WTC11 (cell line): ENCODE results near the gene ATP13A2. TPM values are rescaled to one million over a fixed set of nuclear protein-coding genes. Genes with fewer than 3 reads are reported as not detected.
A peak's percentile ranks its signal among the peaks of the same experiment; 100 is the strongest.

Experiments
- ATAC-seq: fragments of 200-7000 bp; cut with Tn5 transposase; 2 replicates; pipeline ENCODE4 v1.10.0; 2021; ENCODE audit warnings: mild to moderate bottlenecking, moderate library complexity
- Bru-seq: library from RNA; stranded (reverse); fragments of 400-500 nt; gene quantifications from one replicate; lab custom pipeline; 2021; lab: Mats Ljungman, UMichigan
- CTCF ChIA-PET: fragments of 300-600 bp; sonication (Branson Sonifier 250); formaldehyde crosslinking; loops from one replicate; lab custom pipeline; 2021; ENCODE audit warnings: antibody characterized with exemption; lab: Charles Lee
- POLR2A ChIA-PET: fragments of 350-600 bp; sonication (Branson Sonifier 250); formaldehyde crosslinking; loops from one replicate; lab custom pipeline; 2021; ENCODE audit warnings: antibody characterized with exemption; lab: Charles Lee
- DNase-seq: peaks from one replicate; pipeline ENCODE4 v3.0.0; 2021; ENCODE audit warnings: low spot score
- H3K27ac Mint-ChIP-seq: 2 replicates; pipeline ENCODE4 v1.8.0; 2021; ENCODE audit warnings: mixed read lengths
- H3K27me3 Mint-ChIP-seq: 2 replicates; pipeline ENCODE4 v1.8.0; 2021; ENCODE audit warnings: low read depth, mild to moderate bottlenecking, moderate library complexity, mixed read lengths
- H3K36me3 Mint-ChIP-seq: 2 replicates; pipeline ENCODE4 v1.8.0; 2021; ENCODE audit warnings: mixed read lengths
- H3K4me1 Mint-ChIP-seq: 2 replicates; pipeline ENCODE4 v1.8.0; 2022; ENCODE audit warnings: mixed read lengths
- H3K4me3 Mint-ChIP-seq: 2 replicates; pipeline ENCODE4 v1.8.0; 2021; ENCODE audit warnings: mild to moderate bottlenecking, moderate library complexity, mixed read lengths
- H3K9me3 Mint-ChIP-seq: 2 replicates; pipeline ENCODE4 v1.8.0; 2021; ENCODE audit warnings: mixed read lengths
- CREB1 ChIP-seq: sonication (generic); formaldehyde crosslinking; IDR thresholded peaks from 2 replicates; pipeline ENCODE4 v1.8.0; 2023; ENCODE audit warnings: mild to moderate bottlenecking, missing genetic modification reagents
- CREM ChIP-seq: sonication (generic); formaldehyde crosslinking; IDR thresholded peaks from 2 replicates; pipeline ENCODE4 v1.8.1; 2022; ENCODE audit warnings: mild to moderate bottlenecking, missing genetic modification reagents, moderate library complexity
- FOXK1 ChIP-seq: sonication (generic); formaldehyde crosslinking; IDR thresholded peaks from 2 replicates; pipeline ENCODE4 v1.8.0; 2022; ENCODE audit warnings: mild to moderate bottlenecking, moderate library complexity, missing genetic modification reagents
- MYBL2 ChIP-seq: sonication (generic); formaldehyde crosslinking; IDR thresholded peaks from 2 replicates; pipeline ENCODE4 v1.8.1; 2023; ENCODE audit warnings: mild to moderate bottlenecking, moderate library complexity, missing genetic modification reagents
- NR3C1 ChIP-seq: sonication (generic); formaldehyde crosslinking; conservative IDR thresholded peaks from 2 replicates; pipeline ENCODE4 v1.8.1; 2023; ENCODE audit warnings: low read depth, mild to moderate bottlenecking, missing genetic modification reagents
- PRDM15 ChIP-seq: sonication (generic); formaldehyde crosslinking; IDR thresholded peaks from 2 replicates; pipeline ENCODE4 v1.8.0; 2022; ENCODE audit warnings: missing genetic modification reagents
- SMAD4 ChIP-seq: sonication (generic); formaldehyde crosslinking; IDR thresholded peaks from 2 replicates; pipeline ENCODE4 v1.8.0; 2022; ENCODE audit warnings: mild to moderate bottlenecking, missing genetic modification reagents
- long read RNA-seq, 3 experiments: library from RNA in 1 of 3; library from capped mRNA in 1 of 3; library from polyadenylated mRNA in 1 of 3; unstranded in 2 of 3; stranded (forward) in 1 of 3; transcript quantifications; one replicate each; pipeline ENCODE4 v2.0.0, GENCODE V29; 2021
- total RNA-seq: library from RNA; stranded (reverse); gene quantifications from 3 replicates; pipeline ENCODE4 v1.2.3, GENCODE V29; 2021
- TF ChIP-seq, protein P1 (sequence below): fragments of 250-450 bp; sonication (Bioruptor Pico); IDR thresholded peaks from 2 replicates; pipeline ENCODE4 v1.9.0; 2021; ENCODE audit warnings: moderate library complexity, mild to moderate bottlenecking, inconsistent platforms, borderline replicate concordance
- TF ChIP-seq, protein P2 (sequence below): sonication (generic); formaldehyde crosslinking; IDR thresholded peaks from 2 replicates; pipeline ENCODE4 v1.8.1; 2022; ENCODE audit warnings: mild to moderate bottlenecking, moderate library complexity, missing genetic modification reagents
- TF ChIP-seq, protein P3 (sequence below): sonication (generic); formaldehyde crosslinking; IDR thresholded peaks from 2 replicates; pipeline ENCODE4 v1.8.1; 2023; ENCODE audit warnings: mild to moderate bottlenecking, missing genetic modification reagents, borderline replicate concordance
- TF ChIP-seq, protein P4 (sequence below): sonication (generic); formaldehyde crosslinking; IDR thresholded peaks from 2 replicates; pipeline ENCODE4 v1.8.0; 2022; ENCODE audit warnings: mild to moderate bottlenecking, missing genetic modification reagents
- TF ChIP-seq, protein P5 (sequence below): sonication (generic); formaldehyde crosslinking; conservative IDR thresholded peaks from 2 replicates; pipeline ENCODE4 v1.8.1; 2023; ENCODE audit warnings: mild to moderate bottlenecking, low read depth, missing genetic modification reagents, moderate library complexity

ATP13A2 gene, protein sequence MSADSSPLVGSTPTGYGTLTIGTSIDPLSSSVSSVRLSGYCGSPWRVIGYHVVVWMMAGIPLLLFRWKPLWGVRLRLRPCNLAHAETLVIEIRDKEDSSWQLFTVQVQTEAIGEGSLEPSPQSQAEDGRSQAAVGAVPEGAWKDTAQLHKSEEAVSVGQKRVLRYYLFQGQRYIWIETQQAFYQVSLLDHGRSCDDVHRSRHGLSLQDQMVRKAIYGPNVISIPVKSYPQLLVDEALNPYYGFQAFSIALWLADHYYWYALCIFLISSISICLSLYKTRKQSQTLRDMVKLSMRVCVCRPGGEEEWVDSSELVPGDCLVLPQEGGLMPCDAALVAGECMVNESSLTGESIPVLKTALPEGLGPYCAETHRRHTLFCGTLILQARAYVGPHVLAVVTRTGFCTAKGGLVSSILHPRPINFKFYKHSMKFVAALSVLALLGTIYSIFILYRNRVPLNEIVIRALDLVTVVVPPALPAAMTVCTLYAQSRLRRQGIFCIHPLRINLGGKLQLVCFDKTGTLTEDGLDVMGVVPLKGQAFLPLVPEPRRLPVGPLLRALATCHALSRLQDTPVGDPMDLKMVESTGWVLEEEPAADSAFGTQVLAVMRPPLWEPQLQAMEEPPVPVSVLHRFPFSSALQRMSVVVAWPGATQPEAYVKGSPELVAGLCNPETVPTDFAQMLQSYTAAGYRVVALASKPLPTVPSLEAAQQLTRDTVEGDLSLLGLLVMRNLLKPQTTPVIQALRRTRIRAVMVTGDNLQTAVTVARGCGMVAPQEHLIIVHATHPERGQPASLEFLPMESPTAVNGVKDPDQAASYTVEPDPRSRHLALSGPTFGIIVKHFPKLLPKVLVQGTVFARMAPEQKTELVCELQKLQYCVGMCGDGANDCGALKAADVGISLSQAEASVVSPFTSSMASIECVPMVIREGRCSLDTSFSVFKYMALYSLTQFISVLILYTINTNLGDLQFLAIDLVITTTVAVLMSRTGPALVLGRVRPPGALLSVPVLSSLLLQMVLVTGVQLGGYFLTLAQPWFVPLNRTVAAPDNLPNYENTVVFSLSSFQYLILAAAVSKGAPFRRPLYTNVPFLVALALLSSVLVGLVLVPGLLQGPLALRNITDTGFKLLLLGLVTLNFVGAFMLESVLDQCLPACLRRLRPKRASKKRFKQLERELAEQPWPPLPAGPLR
- total RNA-seq (84.8 to 95.9 TPM (median 93.1 TPM) in 3 replicates), Bru-seq, nascent RNA (percentile 49 among the genes with signal in this experiment)
- long read RNA-seq, experiment 1, transcript ATP13A2-203 (29 exons, 3,981 nt) = major isoform, 93 of 426 reads
- long read RNA-seq, experiment 1, transcript ATP13A2-201 (29 exons, 3,840 nt) = minor isoform, 90 of 426 reads
- long read RNA-seq, experiment 1, partial matches to known transcripts = 72 of 426 reads
- long read RNA-seq, experiment 1, other reads (novel, unspliced or antisense) = 171 of 426 reads
- long read RNA-seq, experiment 2, transcript ATP13A2-203 (29 exons, 3,981 nt) = major isoform, 5 of 101 reads
- long read RNA-seq, experiment 2, partial matches to known transcripts = 47 of 101 reads
- long read RNA-seq, experiment 2, other reads (novel, unspliced or antisense) = 47 of 101 reads
- long read RNA-seq, experiment 3, partial matches to known transcripts = 2 of 4 reads
- long read RNA-seq, experiment 3, other reads (novel, unspliced or antisense) = 2 of 4 reads

GRCh38 chr1:17011439-17012307 lies at the start of gene ATP13A2:
Gene ATP13A2 (minus strand): TSS chr1:17011928. CDS start chr1:17011738, 190 bp downstream.
- no peaks in the 10 kb centered on the region for H3K9me3 Mint-ChIP-seq
- peak within 1 kb of the TSS; percentile 84 for H3K27ac Mint-ChIP-seq
- peak; percentile 94 for DNase-seq
- H3K4me3 Mint-ChIP-seq = peak within 1 kb of the TSS; percentile 85
- no peaks in the 10 kb centered on the region for H3K27me3 Mint-ChIP-seq
- CTCF ChIA-PET = interaction anchor here (0.6 to 3.2 kb wide), 7 partner anchors 12 to 212 kb away, joined by 3 to 19 read pairs (median 4); no protein-coding TSS in a partner anchor
- POLR2A ChIA-PET = interaction anchor here (1.0 kb wide), 1 partner anchor 17 kb away, joined by 3 read pairs; no protein-coding TSS in a partner anchor
- H3K4me1 Mint-ChIP-seq = peaks cover 73% of the 10 kb centered on the region
- peak; percentile 85 for ATAC-seq
- H3K36me3 Mint-ChIP-seq = no peaks in the 10 kb centered on the region
- TF ChIP-seq MYBL2 (CRISPR knock-in tag) (0 out of 2 replicates have a peak, but pooled peaks have one; percentile 19), PRDM15 (CRISPR knock-in tag) (peak; percentile 98), FOXK1 (CRISPR knock-in tag) (peak; percentile 50; the same call in 1 of the 2 replicates), CREB1 (CRISPR knock-in tag) (no peak), SMAD4 (CRISPR knock-in tag) (no peak), CREM (CRISPR knock-in tag) (0 out of 2 replicates have a peak, but pooled peaks have one; percentile 26), NR3C1 (CRISPR knock-in tag) (no peak)
- TF ChIP-seq, protein P1, sequence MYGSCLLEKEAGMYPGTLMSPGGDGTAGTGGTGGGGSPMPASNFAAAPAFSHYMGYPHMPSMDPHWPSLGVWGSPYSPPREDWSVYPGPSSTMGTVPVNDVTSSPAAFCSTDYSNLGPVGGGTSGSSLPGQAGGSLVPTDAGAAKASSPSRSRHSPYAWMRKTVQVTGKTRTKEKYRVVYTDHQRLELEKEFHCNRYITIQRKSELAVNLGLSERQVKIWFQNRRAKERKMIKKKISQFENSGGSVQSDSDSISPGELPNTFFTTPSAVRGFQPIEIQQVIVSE (CRISPR knock-in tag) = no peak
- TF ChIP-seq, protein P2, sequence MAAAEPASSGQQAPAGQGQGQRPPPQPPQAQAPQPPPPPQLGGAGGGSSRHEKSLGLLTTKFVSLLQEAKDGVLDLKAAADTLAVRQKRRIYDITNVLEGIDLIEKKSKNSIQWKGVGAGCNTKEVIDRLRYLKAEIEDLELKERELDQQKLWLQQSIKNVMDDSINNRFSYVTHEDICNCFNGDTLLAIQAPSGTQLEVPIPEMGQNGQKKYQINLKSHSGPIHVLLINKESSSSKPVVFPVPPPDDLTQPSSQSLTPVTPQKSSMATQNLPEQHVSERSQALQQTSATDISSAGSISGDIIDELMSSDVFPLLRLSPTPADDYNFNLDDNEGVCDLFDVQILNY (CRISPR knock-in tag) = peak; percentile 76
- TF ChIP-seq, protein P3, sequence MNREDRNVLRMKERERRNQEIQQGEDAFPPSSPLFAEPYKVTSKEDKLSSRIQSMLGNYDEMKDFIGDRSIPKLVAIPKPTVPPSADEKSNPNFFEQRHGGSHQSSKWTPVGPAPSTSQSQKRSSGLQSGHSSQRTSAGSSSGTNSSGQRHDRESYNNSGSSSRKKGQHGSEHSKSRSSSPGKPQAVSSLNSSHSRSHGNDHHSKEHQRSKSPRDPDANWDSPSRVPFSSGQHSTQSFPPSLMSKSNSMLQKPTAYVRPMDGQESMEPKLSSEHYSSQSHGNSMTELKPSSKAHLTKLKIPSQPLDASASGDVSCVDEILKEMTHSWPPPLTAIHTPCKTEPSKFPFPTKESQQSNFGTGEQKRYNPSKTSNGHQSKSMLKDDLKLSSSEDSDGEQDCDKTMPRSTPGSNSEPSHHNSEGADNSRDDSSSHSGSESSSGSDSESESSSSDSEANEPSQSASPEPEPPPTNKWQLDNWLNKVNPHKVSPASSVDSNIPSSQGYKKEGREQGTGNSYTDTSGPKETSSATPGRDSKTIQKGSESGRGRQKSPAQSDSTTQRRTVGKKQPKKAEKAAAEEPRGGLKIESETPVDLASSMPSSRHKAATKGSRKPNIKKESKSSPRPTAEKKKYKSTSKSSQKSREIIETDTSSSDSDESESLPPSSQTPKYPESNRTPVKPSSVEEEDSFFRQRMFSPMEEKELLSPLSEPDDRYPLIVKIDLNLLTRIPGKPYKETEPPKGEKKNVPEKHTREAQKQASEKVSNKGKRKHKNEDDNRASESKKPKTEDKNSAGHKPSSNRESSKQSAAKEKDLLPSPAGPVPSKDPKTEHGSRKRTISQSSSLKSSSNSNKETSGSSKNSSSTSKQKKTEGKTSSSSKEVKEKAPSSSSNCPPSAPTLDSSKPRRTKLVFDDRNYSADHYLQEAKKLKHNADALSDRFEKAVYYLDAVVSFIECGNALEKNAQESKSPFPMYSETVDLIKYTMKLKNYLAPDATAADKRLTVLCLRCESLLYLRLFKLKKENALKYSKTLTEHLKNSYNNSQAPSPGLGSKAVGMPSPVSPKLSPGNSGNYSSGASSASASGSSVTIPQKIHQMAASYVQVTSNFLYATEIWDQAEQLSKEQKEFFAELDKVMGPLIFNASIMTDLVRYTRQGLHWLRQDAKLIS (CRISPR knock-in tag) = no peak
- TF ChIP-seq, protein P4, sequence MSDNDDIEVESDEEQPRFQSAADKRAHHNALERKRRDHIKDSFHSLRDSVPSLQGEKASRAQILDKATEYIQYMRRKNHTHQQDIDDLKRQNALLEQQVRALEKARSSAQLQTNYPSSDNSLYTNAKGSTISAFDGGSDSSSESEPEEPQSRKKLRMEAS (CRISPR knock-in tag) = peak; percentile 50; the same call in 1 of the 2 replicates
- TF ChIP-seq, protein P5, sequence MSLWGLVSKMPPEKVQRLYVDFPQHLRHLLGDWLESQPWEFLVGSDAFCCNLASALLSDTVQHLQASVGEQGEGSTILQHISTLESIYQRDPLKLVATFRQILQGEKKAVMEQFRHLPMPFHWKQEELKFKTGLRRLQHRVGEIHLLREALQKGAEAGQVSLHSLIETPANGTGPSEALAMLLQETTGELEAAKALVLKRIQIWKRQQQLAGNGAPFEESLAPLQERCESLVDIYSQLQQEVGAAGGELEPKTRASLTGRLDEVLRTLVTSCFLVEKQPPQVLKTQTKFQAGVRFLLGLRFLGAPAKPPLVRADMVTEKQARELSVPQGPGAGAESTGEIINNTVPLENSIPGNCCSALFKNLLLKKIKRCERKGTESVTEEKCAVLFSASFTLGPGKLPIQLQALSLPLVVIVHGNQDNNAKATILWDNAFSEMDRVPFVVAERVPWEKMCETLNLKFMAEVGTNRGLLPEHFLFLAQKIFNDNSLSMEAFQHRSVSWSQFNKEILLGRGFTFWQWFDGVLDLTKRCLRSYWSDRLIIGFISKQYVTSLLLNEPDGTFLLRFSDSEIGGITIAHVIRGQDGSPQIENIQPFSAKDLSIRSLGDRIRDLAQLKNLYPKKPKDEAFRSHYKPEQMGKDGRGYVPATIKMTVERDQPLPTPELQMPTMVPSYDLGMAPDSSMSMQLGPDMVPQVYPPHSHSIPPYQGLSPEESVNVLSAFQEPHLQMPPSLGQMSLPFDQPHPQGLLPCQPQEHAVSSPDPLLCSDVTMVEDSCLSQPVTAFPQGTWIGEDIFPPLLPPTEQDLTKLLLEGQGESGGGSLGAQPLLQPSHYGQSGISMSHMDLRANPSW (CRISPR knock-in tag) = peak; percentile 70; the same call in 1 of the 2 replicates
